ENCODE measurements around the gene RTP5.
"Not testable (repeated sequence)": the region's sequence is repeated elsewhere in the genome, so short reads cannot be mapped to it uniquely, and the experiment has no call there.

RTP5 gene

DNA sequence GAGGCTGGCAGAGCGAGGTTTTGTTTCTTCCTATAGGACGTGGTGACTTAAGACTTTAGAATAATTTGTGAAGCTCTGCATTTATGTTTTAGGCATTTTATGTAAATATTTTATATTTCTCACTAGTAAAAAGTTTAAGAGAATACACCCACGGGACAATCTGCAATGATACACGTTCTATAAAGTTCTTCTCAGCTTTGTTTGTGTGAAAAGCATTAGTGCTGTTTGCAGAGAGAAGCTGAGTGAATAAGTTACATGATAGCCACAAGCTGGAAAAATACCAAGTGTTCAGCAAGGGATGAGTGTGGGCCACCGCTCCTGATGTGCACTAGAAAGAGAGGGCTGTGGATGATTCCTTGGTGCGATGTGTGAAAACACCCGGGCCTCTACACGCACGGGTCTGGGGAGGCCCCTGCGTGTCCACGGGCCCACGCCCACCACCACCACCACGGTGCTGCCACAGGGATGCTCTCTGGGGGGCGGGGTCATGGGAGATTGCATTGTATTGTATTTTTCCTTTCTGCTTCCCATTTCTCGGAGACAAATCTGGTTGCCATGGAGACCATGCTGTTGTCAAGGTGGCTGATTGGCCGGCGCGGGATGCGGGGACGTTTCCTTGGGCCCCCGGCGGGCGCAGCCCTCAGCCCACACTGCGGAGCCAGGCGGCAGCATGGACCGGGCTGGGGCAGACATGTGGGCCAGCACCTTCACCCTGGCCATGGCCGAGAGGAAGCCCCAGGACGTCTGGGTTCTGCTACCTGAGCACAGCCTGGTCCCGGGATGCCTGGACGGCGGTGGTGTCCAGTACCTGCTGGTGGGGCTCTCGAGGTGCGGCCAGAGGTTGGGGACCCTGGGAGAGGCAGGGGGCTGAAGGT lies at the start of gene RTP5:
TSS of gene RTP5 (plus strand) at position 643 of the 875 bp plus-strand sequence. CDS start at position 671, 28 bp downstream.
- H3K27me3 Mint-ChIP-seq: no peaks in the 10 kb centered on the region
- no peaks in the 10 kb centered on the region for H3K36me3 Mint-ChIP-seq (ENCODE audit: low read depth)
- peak within 1 kb of the TSS; percentile 12 for H3K27ac Mint-ChIP-seq
- DNase-seq: no peak
- H3K4me3 Mint-ChIP-seq: no peak within 1 kb of the TSS
- H3K4me1 Mint-ChIP-seq (ENCODE audit: low read depth): peaks cover 56% of the 10 kb centered on the region
- H3K9me3 Mint-ChIP-seq: peaks cover 4% of the 10 kb centered on the region

DNA sequence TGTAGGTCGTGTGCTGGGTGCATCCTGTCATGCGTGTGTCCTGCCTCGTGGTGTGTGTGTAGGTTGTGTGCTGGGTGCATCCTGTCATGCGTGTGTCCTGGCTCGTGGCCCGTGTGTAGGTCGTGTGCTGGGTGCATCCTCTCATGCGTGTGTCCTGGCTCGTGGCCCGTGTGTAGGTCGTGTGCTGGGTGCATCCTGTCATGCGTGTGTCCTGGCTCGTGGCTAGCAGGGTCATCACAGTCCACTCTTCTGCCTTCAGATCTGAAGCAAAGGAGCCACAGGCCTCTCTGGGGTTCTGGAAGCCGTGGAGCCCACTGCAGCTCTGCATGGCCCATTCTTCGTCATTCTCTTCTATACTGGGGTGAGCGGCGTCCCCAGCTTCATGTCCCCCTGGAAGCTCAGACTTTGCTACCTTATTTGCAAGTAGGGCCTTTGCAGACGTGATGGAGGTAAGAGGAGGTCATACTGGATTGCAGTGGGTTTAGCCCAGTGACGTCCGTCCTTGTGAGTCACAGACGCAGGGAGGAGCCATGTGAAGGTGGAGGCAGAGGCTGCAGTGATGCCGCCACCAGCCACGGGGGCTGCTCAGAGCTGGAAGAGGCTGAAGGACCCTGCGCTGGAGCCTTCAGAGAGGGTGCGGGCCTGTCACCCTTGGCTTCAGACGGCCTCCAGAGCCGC lies 49.4 kb upstream of the RTP5 start:
- H3K27ac Mint-ChIP-seq; DNase-seq; H3K9me3 Mint-ChIP-seq; H3K4me3 Mint-ChIP-seq; H3K36me3 Mint-ChIP-seq (ENCODE audit: low read depth): not testable (repeated sequence)
- peaks cover 14% of the 10 kb centered on the region for H3K4me1 Mint-ChIP-seq (ENCODE audit: low read depth)
- H3K27me3 Mint-ChIP-seq: peaks cover 12% of the 10 kb centered on the region

DNA sequence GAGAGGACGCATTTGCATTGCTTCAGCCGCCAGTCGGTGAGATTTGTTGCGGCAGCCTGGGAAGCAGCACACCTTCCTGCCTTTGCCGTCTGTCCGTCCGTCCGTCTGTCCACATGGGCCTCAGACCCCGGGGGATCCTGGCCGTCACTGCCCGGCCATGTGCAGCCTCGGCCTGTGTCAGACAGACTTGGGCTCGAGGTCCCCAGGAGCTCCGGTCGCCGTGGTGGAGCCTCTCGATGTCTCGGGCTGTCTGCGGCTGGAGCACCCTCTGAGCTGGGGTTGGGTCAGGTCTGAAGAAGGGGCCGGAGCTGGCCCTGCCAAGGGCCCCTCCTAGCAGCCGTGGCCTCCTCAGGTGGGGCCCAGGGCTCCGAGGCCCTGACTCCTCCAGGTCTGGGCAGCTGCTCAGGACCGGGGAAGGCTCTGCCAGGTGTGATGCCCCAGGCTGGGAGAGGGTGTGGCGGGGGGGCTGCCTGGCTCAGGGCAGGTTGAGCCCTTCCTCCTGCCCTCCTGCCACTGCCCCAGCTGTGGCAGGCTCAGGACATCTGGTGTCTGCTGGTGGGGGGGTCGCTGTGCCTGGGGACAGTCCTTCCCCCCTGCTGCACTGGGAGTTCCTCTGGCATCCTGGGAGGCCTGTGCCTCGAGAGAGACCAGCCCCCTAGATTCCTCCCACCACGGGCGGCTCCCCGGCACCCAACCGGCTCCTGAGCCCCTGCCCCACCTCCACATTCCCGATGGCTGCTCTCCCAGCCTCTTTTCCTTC lies 48.7 kb upstream of the RTP5 start:
- H3K4me3 Mint-ChIP-seq: no peak overlapping the region

DNA sequence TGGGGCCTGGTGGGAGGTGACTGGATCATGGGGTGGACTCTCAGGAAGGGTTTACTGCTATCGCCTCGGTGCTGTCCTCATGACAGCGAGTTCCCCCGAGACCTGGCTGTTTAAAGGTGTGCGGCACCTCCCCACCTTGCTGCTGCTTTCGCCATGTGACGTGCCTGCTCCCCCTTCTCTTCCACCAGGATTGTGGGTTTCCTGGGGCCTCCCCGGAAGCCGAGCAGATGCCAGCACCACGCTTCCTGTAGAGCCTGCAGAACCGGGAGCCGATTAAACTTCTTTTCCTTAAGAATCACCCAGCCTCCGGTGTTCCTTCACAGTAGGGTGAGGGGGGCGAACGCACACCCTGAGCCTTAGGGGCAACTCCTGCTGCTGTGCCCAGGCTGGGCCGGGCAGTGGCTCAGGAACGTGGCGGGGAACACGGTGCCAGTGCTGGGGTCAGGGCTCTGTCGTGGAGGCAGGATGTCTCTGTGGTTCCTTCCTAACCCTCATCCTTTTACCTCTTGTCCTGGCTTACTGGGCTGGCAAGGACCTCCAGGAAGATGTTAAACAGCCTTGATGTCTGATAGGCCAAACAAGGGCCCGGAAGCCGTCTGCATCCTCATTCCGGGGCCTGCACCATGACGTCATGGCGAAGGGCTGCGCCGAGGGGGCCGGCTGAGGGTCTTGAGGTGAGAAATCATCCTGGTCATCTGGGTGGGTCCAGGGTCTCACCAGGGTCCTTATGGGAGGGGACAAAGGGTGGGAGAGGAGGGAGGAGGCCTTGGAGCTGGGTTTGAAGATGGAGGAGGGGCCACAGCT lies 47.9 kb upstream of the RTP5 start:
- Mint-ChIP-seq H3K4me3 (peak overlapping the region; percentile 41), H3K9me3 (peaks cover 8% of the 10 kb centered on the region), H3K4me1 (ENCODE audit: low read depth) (peaks cover 14% of the 10 kb centered on the region), H3K27me3 (peaks cover 13% of the 10 kb centered on the region), H3K36me3 (ENCODE audit: low read depth) (no peaks in the 10 kb centered on the region), H3K27ac (peak overlapping the region; percentile 83)
- DNase-seq: peak; percentile 54

More for the DNA sequence above, 48.7 kb upstream of the RTP5 start:
- Mint-ChIP-seq H3K4me1 (ENCODE audit: low read depth) (peaks cover 14% of the 10 kb centered on the region), H3K27me3 (peaks cover 11% of the 10 kb centered on the region), H3K36me3 (ENCODE audit: low read depth) (no peaks in the 10 kb centered on the region), H3K27ac (no peak overlapping the region), H3K9me3 (peaks cover 6% of the 10 kb centered on the region)
- no peak for DNase-seq

DNA sequence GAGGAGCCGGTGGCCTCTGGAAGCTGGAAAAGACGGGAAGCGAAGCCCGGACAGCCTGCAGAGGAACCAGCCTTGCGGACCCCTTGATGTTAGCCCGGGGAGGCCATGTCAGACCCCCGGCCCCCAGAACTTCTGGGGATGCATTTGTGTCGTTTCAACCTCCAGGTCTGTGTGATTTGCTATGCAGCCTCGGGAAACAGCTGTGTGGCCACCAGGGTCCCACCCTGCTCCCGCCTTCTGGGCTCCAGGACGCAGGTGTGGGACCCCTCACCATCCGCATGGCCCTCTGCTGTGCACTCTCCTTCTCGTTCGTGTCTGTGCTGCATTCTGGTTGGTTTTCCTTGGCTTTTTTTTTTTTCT lies 47.3 kb upstream of the RTP5 start:
- Mint-ChIP-seq H3K36me3 (ENCODE audit: low read depth) (no peaks in the 10 kb centered on the region), H3K27ac (no peak overlapping the region), H3K4me3 (peak overlapping the region; percentile 0), H3K4me1 (ENCODE audit: low read depth) (peaks cover 13% of the 10 kb centered on the region), H3K9me3 (peaks cover 14% of the 10 kb centered on the region), H3K27me3 (peaks cover 13% of the 10 kb centered on the region)
- DNase-seq: no peak

DNA sequence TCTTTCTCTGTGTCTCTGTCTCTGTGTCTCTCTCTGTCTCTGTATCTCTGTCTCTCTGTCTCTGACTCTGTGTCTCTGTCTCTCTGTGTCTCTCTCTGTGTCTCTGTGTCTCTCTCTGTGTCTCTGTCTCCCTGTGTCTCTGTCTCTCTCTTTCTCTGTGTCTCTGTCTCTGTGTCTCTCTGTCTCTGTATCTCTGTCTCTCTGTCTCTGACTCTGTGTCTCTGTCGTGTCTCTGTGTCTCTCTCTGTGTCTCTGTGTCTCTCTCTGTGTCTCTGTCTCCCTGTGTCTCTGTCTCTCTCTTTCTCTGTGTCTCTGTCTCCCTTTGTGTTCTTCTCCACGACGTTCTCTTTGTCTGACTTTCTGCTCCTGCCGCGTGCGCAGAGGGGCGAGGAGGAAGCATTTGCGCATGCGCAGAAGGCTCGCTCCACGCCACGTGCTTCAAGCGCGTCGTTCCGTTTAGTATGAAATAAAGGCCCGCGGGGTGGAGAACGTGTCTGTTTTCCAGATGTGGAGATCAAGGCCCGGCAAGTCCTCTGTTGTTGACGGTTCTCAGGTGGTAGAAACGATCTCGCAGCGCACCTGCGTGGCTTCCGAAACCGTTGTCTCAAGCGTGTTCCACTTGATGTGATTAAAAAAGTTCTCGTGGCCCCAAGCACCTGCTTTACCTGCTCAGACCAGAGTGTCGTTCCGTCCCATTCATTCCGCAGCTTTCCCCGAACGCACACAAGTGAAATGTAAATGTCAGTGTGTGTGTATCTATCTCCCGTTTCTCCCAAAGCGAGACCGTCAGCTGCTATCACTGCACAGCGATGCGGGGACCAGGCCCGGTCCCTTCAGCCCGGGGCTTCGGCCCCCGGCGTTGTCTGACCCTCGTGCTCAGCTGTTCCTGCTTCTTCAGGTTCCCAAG lies 45.7 kb upstream of the RTP5 start:
- H3K36me3 Mint-ChIP-seq (ENCODE audit: low read depth); H3K4me3 Mint-ChIP-seq; H3K27me3 Mint-ChIP-seq; H3K27ac Mint-ChIP-seq; DNase-seq; H3K4me1 Mint-ChIP-seq (ENCODE audit: low read depth): not testable (repeated sequence)
- H3K9me3 Mint-ChIP-seq: peaks cover 21% of the 10 kb centered on the region

- Mint-ChIP-seq H3K9me3 (peaks cover 21% of the 10 kb centered on the region), H3K4me1 (ENCODE audit: low read depth) (peaks cover 2% of the 10 kb centered on the region), H3K27me3 (peaks cover 9% of the 10 kb centered on the region)
Observed at GRCh38 chr2:241827394-241827793, 42.1 kb upstream of the RTP5 start.

GRCh38 chr2:241833101-241833663 lies 36.3 kb upstream of the RTP5 start:
- Mint-ChIP-seq H3K9me3 (peaks cover 3% of the 10 kb centered on the region), H3K4me1 (ENCODE audit: low read depth) (peaks cover 2% of the 10 kb centered on the region), H3K4me3 (no peak overlapping the region), H3K27ac (no peak overlapping the region), H3K36me3 (ENCODE audit: low read depth) (no peaks in the 10 kb centered on the region), H3K27me3 (peaks cover 4% of the 10 kb centered on the region)
- no peak for DNase-seq

More at GRCh38 chr2:241827394-241827793, 42.1 kb upstream of the RTP5 start:
- no peak overlapping the region for H3K4me3 Mint-ChIP-seq
- H3K27ac Mint-ChIP-seq: no peak overlapping the region
- no peak for DNase-seq
- H3K36me3 Mint-ChIP-seq (ENCODE audit: low read depth): no peaks in the 10 kb centered on the region

DNA sequence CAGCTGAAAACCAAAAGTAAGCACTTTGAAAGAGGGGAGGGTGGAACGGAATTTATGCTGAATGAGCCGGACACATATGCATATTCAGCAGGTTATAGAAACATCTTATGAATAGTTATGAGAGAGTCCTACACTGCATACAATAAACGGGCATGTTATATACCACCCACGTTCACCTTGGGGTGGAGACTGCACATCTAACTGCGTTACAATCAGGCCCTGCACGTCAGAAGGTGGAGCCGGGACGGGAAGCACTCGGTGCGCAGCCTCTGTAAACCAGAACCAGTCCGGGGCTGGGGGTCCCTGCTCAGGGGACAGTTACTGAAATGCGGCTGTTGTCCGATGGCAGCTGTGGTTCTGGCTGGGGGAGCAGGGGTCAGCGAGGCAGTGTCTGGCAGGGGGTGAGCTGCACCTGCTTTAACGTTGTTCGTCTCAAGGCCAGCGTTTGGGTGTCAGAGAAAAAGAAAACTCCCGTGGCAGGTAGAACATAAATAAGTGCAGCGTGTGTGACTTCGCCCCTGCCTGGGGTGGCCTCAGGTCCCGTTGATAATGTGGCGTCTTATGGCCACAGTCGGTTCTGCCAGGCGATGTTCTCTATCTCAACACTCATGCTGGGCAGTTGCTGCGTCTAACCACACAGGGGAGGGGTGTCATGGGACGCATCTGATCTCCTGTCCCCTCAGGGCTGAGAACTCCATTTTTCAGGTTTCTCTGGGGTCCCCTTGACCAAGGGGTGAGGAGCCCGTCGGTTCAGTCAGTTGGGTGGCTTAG lies 35.6 kb upstream of the RTP5 start:
- not testable (repeated sequence) for H3K36me3 Mint-ChIP-seq (ENCODE audit: low read depth); H3K9me3 Mint-ChIP-seq; DNase-seq; H3K27ac Mint-ChIP-seq; H3K4me1 Mint-ChIP-seq (ENCODE audit: low read depth); H3K27me3 Mint-ChIP-seq; H3K4me3 Mint-ChIP-seq

GRCh38 chr2:241834527-241835210 lies 34.9 kb upstream of the RTP5 start:
- Mint-ChIP-seq H3K9me3 (peaks cover 1% of the 10 kb centered on the region), H3K4me1 (ENCODE audit: low read depth) (peaks cover 2% of the 10 kb centered on the region)

DNA sequence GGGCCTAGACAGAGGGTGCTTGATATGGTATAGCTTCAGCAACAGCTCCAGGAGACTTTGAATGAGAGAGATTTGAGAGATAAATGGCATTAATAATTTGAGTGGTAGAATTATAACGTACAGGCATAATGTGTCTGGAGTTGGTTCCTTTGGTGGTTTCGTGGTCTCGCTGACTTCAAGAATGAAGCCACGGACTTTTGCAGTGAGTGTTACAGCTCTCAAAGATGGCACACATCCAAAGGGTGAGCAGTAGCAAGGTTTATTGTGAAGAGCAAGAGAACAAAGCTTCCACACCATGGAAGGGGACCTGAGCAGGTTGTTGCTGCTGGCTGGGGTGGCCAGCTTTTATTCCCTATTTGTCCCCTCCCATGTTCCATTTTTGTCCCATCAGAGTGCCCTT lies 33.9 kb upstream of the RTP5 start:
- DNase-seq: no peak
- Mint-ChIP-seq H3K27me3 (peaks cover 6% of the 10 kb centered on the region), H3K9me3 (peaks cover 1% of the 10 kb centered on the region), H3K27ac (no peak overlapping the region), H3K4me1 (ENCODE audit: low read depth) (peaks cover 2% of the 10 kb centered on the region), H3K36me3 (ENCODE audit: low read depth) (no peaks in the 10 kb centered on the region), H3K4me3 (no peak overlapping the region)

More at GRCh38 chr2:241834527-241835210, 34.9 kb upstream of the RTP5 start:
- Mint-ChIP-seq H3K4me3 (no peak overlapping the region), H3K27ac (no peak overlapping the region), H3K36me3 (ENCODE audit: low read depth) (no peaks in the 10 kb centered on the region), H3K27me3 (peaks cover 6% of the 10 kb centered on the region)
- no peak for DNase-seq

GRCh38 chr2:241836292-241836691 lies 33.2 kb upstream of the RTP5 start:
- DNase-seq: no peak
- Mint-ChIP-seq H3K4me3 (no peak overlapping the region), H3K9me3 (peaks cover 1% of the 10 kb centered on the region)

More at GRCh38 chr2:241836292-241836691, 33.2 kb upstream of the RTP5 start:
- Mint-ChIP-seq H3K27me3 (peaks cover 2% of the 10 kb centered on the region), H3K36me3 (ENCODE audit: low read depth) (no peaks in the 10 kb centered on the region), H3K27ac (no peak overlapping the region), H3K4me1 (ENCODE audit: low read depth) (peaks cover 2% of the 10 kb centered on the region)
